Stimulated activated CD4-positive, alpha-beta T cell treated with anti-CD3 and anti-CD28 coated beads, TNF-alpha, amount 100 ng/mL, for 48 hours (primary cell): ENCODE measurements around the gene SLC5A10.

Experiments used
- DNase-seq, 3 donors: peaks; one replicate each; pipeline ENCODE4 v3.0.0-alpha.2; 2020; ENCODE audit warnings: low read depth in 3 of 3

Gene SLC5A10

GRCh38 chr17:18984273-18985114, 32.5 kb downstream of the SLC5A10 start:
- no peak for DNase-seq

GRCh38 chr17:18985475-18985874, 33.5 kb downstream of the SLC5A10 start:
- DNase-seq, result no peak

GRCh38 chr17:18986541-18987229, 34.7 kb downstream of the SLC5A10 start:
- DNase-seq, result no peak

- no peak for DNase-seq
Measured at GRCh38 chr17:18987230-18987610, 35.3 kb downstream of the SLC5A10 start.

- DNase-seq, result no peak
Measured at GRCh38 chr17:18987862-18988545, 36.0 kb downstream of the SLC5A10 start.

- DNase-seq, result no peak
Measured at GRCh38 chr17:18988546-18989173, 36.7 kb downstream of the SLC5A10 start.

- no peak for DNase-seq
Measured at GRCh38 chr17:18990331-18990730, 38.4 kb downstream of the SLC5A10 start.

- DNase-seq, result no peak
Measured at GRCh38 chr17:18991531-18992315, 39.8 kb downstream of the SLC5A10 start.

GRCh38 chr17:18992454-18993130, 40.6 kb downstream of the SLC5A10 start:
- no peak for DNase-seq

GRCh38 chr17:18993905-18994526, 42.1 kb downstream of the SLC5A10 start:
- no peak for DNase-seq

- DNase-seq, result no peak
Measured at GRCh38 chr17:18994631-18995030, 42.7 kb downstream of the SLC5A10 start.

GRCh38 chr17:18995220-18995619, 43.3 kb downstream of the SLC5A10 start:
- DNase-seq, result no peak

GRCh38 chr17:18996458-18996857, 44.5 kb downstream of the SLC5A10 start:
- no peak for DNase-seq

- DNase-seq, result no peak
Measured at GRCh38 chr17:18997650-18998196, 45.8 kb downstream of the SLC5A10 start.

- DNase-seq, result no peak
Measured at GRCh38 chr17:18999394-18999793, 47.4 kb downstream of the SLC5A10 start.

GRCh38 chr17:18999911-19000310, 47.9 kb downstream of the SLC5A10 start:
- no peak for DNase-seq

GRCh38 chr17:19000531-19001325, 48.8 kb downstream of the SLC5A10 start:
- DNase-seq, result no peak

- DNase-seq, result no peak
Measured at GRCh38 chr17:19001907-19002590, 50.1 kb downstream of the SLC5A10 start.
